ENCODE results near the gene ARHGAP28. TPM values are rescaled to one million over a fixed set of nuclear protein-coding genes. Genes with fewer than 3 reads are reported as not detected.

Gene ARHGAP28
- total RNA-seq, 1 experiment from 2014 or later: 0.41 TPM

GRCh38 chr18:6731222-6731596 lies 1.7 kb downstream of the ARHGAP28 start:
- Histone ChIP-seq H3K9me3 (ENCODE audit: control insufficient read depth, insufficient read depth, low read depth, low read length) (no peaks in the 10 kb centered on the region), H3K36me3 (ENCODE audit: control insufficient read depth, insufficient read depth, low read length) (no peaks in the 10 kb centered on the region; the same call in 1 of the 2 replicates), H3K4me1 (ENCODE audit: control insufficient read depth, insufficient read depth, low read length) (no peaks in the 10 kb centered on the region; the same call in 1 of the 2 replicates), H3K27me3 (ENCODE audit: control insufficient read depth, insufficient read depth, low read length) (peaks cover 5% of the 10 kb centered on the region; the same call in 1 of the 2 replicates), H3K4me3 (ENCODE audit: low read depth in 2 of 2, low read length in 2 of 2) (no peak overlapping the region), H3K27ac (ENCODE audit: low read length) (no peak overlapping the region)
- ChIA-PET CTCF (no interaction called here), POLR2A (no interaction called here)
- no TSS peak for BruUV-seq (replicated peaks)
- intact Hi-C loops (cut with micrococcal nuclease; ENCODE audit: unreplicated experiment) (no loop called here), in situ Hi-C loops (cut with HindIII; ENCODE audit: low pct_unique_long_range_greater_than_20kb, low sequenced_read_pairs) (no loop called here)
- no peak for TF ChIP-seq SIN3A (IDR thresholded peaks at IDR 0.05; ENCODE audit: borderline replicate concordance, insufficient read depth, low read depth, low read length)
- no peak for TF ChIP-seq TCF7L2 (IDR thresholded peaks at IDR 0.05; ENCODE audit: low read depth, low read length)
- TF ChIP-seq REST (IDR thresholded peaks at IDR 0.05; ENCODE audit: insufficient read depth in 1 of 2, low read depth in 2 of 2, low read length in 1 of 2): no peak
- TF ChIP-seq CTCF (IDR thresholded peaks at IDR 0.05): no peak
- DNase-seq (ENCODE audit: low read depth, low spot score) (no peak), ATAC-seq (no peak)

- Histone ChIP-seq H3K4me3 (ENCODE audit: low read depth in 2 of 2, low read length in 2 of 2) (no peak overlapping the region), H3K36me3 (ENCODE audit: control insufficient read depth, insufficient read depth, low read length) (no peaks in the 10 kb centered on the region), H3K9me3 (ENCODE audit: control insufficient read depth, insufficient read depth, low read depth, low read length) (no peaks in the 10 kb centered on the region), H3K27me3 (ENCODE audit: control insufficient read depth, insufficient read depth, low read length) (peaks cover 5% of the 10 kb centered on the region; the same call in 1 of the 2 replicates), H3K4me1 (ENCODE audit: control insufficient read depth, insufficient read depth, low read length) (no peaks in the 10 kb centered on the region; the same call in 1 of the 2 replicates), H3K27ac (ENCODE audit: low read length) (no peak overlapping the region)
- ATAC-seq (no peak), DNase-seq (ENCODE audit: low read depth, low spot score) (no peak)
- CTCF ChIA-PET: no interaction called here
- intact Hi-C loops (cut with micrococcal nuclease; ENCODE audit: unreplicated experiment) (no loop called here), in situ Hi-C loops (cut with HindIII; ENCODE audit: low pct_unique_long_range_greater_than_20kb, low sequenced_read_pairs) (no loop called here)
- no TSS peak for BruUV-seq (replicated peaks)
- POLR2A ChIA-PET: no interaction called here
- TF ChIP-seq TCF7L2 (IDR thresholded peaks at IDR 0.05; ENCODE audit: low read depth, low read length): no peak
- peak; percentile 7; the same call in 1 of the 2 replicates for TF ChIP-seq CTCF (IDR thresholded peaks at IDR 0.05)
Measured at GRCh38 chr18:6732952-6733351, 3.4 kb downstream of the ARHGAP28 start.

GRCh38 chr18:6733758-6734157 lies 4.2 kb downstream of the ARHGAP28 start:
- Histone ChIP-seq H3K9me3 (ENCODE audit: control insufficient read depth, insufficient read depth, low read depth, low read length) (no peaks in the 10 kb centered on the region), H3K4me3 (ENCODE audit: low read depth in 2 of 2, low read length in 2 of 2) (no peak overlapping the region), H3K36me3 (ENCODE audit: control insufficient read depth, insufficient read depth, low read length) (no peaks in the 10 kb centered on the region), H3K27ac (ENCODE audit: low read length) (no peak overlapping the region), H3K4me1 (ENCODE audit: control insufficient read depth, insufficient read depth, low read length) (no peaks in the 10 kb centered on the region; the same call in 1 of the 2 replicates), H3K27me3 (ENCODE audit: control insufficient read depth, insufficient read depth, low read length) (peaks cover 5% of the 10 kb centered on the region; the same call in 1 of the 2 replicates)
- no peak for DNase-seq (ENCODE audit: low read depth, low spot score)
- no peak for ATAC-seq
- in situ Hi-C loops (cut with HindIII; ENCODE audit: low pct_unique_long_range_greater_than_20kb, low sequenced_read_pairs) (no loop called here), intact Hi-C loops (cut with micrococcal nuclease; ENCODE audit: unreplicated experiment) (no loop called here)
- POLR2A ChIA-PET: no interaction called here
- CTCF ChIA-PET: no interaction called here
- TF ChIP-seq SIN3A (IDR thresholded peaks at IDR 0.05; ENCODE audit: borderline replicate concordance, insufficient read depth, low read depth, low read length) (no peak), CTCF (IDR thresholded peaks at IDR 0.05) (no peak), POLR2AphosphoS5 (IDR thresholded peaks at IDR 0.05; ENCODE audit: low read depth, low read length) (no peak), TCF7L2 (IDR thresholded peaks at IDR 0.05; ENCODE audit: low read depth, low read length) (no peak), REST (IDR thresholded peaks at IDR 0.05; ENCODE audit: insufficient read depth in 1 of 2, low read depth in 2 of 2, low read length in 1 of 2) (no peak)
- no TSS peak for BruUV-seq (replicated peaks)
